OCI-LY3 (cell line): ENCODE measurements around the gene PSMD11.

Experiments
- H2AFZ ChIP-seq: fragments of 200-600, 300-600 bp; shearing (Covaris generic); 2 replicates; pipeline ENCODE4 v1.6.0; 2014; ENCODE audit warnings: antibody characterized with exemption, low read depth, low read length
- H3K27ac ChIP-seq: fragments of 200-600, 300-600 bp; sonication (generic); 2 replicates; pipeline ENCODE4 v1.5.1; 2014; ENCODE audit warnings: mild to moderate bottlenecking, low read length, moderate library complexity, mixed read lengths
- H3K27me3 ChIP-seq: fragments of 200-600, 300-600 bp; sonication (generic); 2 replicates; pipeline ENCODE4 v1.6.1; 2014; ENCODE audit warnings: low read depth, low read length, mixed read lengths
- H3K36me3 ChIP-seq: fragments of 200-600, 300-600 bp; sonication (generic); replicated peaks from 2 replicates; pipeline ENCODE3; 2014; ENCODE audit warnings: low read depth, low read length, mixed read lengths
- H3K4me1 ChIP-seq: fragments of 300-600, 200-600 bp; sonication (generic); 2 replicates; pipeline ENCODE4 v1.6.1; 2014; ENCODE audit warnings: low read length, mixed read lengths
- H3K4me2 ChIP-seq: fragments of 200-600, 300-600 bp; sonication (generic); 2 replicates; pipeline ENCODE4 v1.6.1; 2014; ENCODE audit warnings: low read length, mixed read lengths
- H3K4me3 ChIP-seq: fragments of 300-600, 200-600 bp; sonication (generic); 2 replicates; pipeline ENCODE4 v1.5.1; 2014; ENCODE audit warnings: antibody characterized with exemption, mild to moderate bottlenecking, low read length, moderate library complexity
- H3K79me2 ChIP-seq: fragments of 300-600, 200-600 bp; shearing (Covaris generic); 2 replicates; pipeline ENCODE4 v1.6.1; 2014; ENCODE audit warnings: mild to moderate bottlenecking, low read length, mixed read lengths
- H3K9ac ChIP-seq: fragments of 300-600, 200-600 bp; shearing (Covaris generic); 2 replicates; pipeline ENCODE4 v1.6.0; 2014; ENCODE audit warnings: mild to moderate bottlenecking, low read length, moderate library complexity
- H3K9me3 ChIP-seq: fragments of 200-600, 300-600 bp; shearing (Covaris generic); 2 replicates; pipeline ENCODE4 v1.6.1; 2014; ENCODE audit warnings: low read length, mixed read lengths; ENCODE audit not compliant: insufficient read depth
- H4K20me1 ChIP-seq: fragments of 200-600, 300-600 bp; sonication (generic); 2 replicates; pipeline ENCODE4 v1.6.1; 2016; ENCODE audit warnings: low read length, mixed read lengths; ENCODE audit not compliant: insufficient read depth
- EZH2phosphoT487 ChIP-seq: fragments of 200-600 bp; shearing (Covaris generic); IDR thresholded peaks from 2 replicates; pipeline ENCODE4 v1.6.1; 2018; ENCODE audit warnings: antibody characterized with exemption, mixed run types, low read depth
- TF ChIP-seq, protein P1 (sequence below): fragments of 200-600, 300-600 bp; sonication (generic); IDR thresholded peaks from 2 replicates; pipeline ENCODE4 v1.5.1; 2014; ENCODE audit warnings: antibody characterized with exemption, low read length, low read depth

The PSMD11 gene

DNA sequence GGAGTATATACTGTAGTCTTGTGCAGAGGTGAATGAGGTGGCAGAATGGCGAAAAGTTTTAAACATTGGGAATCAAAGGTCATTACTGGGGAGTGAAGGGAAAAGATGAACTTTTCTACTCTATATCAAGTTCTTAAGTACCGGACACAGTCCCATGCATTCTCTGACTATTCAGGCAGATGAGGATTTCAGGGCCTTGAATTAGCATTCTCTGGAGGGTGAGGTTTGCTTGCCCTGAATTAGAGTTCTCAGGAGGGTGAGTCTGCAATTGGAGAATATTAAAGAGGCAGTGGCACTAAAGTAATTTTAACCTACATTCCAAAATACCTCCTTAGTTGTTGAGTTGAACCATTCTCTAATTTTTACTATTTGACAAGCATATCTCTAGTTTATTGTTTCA is 9.1 kb downstream of the PSMD11 start:
- Histone ChIP-seq H3K4me2 (no peak overlapping the region), H2AFZ (no peak overlapping the region), H3K9ac (no peak overlapping the region), H3K9me3 (no peaks in the 10 kb centered on the region), H3K27me3 (no peaks in the 10 kb centered on the region), H3K36me3 (peaks cover 70% of the 10 kb centered on the region), H4K20me1 (no peaks in the 10 kb centered on the region), H3K4me1 (no peaks in the 10 kb centered on the region), H3K27ac (no peak overlapping the region), H3K4me3 (no peak overlapping the region), H3K79me2 (peaks cover 93% of the 10 kb centered on the region)
- no peak for TF ChIP-seq EZH2phosphoT487
- TF ChIP-seq, protein P1, sequence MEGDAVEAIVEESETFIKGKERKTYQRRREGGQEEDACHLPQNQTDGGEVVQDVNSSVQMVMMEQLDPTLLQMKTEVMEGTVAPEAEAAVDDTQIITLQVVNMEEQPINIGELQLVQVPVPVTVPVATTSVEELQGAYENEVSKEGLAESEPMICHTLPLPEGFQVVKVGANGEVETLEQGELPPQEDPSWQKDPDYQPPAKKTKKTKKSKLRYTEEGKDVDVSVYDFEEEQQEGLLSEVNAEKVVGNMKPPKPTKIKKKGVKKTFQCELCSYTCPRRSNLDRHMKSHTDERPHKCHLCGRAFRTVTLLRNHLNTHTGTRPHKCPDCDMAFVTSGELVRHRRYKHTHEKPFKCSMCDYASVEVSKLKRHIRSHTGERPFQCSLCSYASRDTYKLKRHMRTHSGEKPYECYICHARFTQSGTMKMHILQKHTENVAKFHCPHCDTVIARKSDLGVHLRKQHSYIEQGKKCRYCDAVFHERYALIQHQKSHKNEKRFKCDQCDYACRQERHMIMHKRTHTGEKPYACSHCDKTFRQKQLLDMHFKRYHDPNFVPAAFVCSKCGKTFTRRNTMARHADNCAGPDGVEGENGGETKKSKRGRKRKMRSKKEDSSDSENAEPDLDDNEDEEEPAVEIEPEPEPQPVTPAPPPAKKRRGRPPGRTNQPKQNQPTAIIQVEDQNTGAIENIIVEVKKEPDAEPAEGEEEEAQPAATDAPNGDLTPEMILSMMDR: no peak

DNA sequence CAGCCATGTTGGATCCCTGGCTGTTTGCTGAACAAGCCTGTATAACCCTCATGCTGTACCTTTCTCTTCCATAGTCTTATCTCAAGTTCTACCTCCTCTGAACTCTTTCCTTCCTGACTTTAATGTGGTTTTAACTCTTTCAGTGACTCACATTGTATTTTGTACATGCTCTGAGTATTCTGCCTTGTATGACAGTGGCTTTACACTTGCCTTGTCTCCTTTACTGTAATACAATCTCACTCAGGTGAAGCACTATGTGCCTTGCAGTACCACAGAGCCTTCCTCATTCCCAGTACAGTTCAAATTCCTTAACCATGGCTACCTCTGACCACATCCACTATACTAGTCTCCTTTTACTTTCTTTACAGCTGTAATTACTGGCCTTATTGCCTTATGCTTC is 14.1 kb downstream of the PSMD11 start:
- Histone ChIP-seq H3K4me2 (no peak overlapping the region), H3K4me1 (no peaks in the 10 kb centered on the region), H3K27me3 (no peaks in the 10 kb centered on the region), H3K79me2 (peaks cover 73% of the 10 kb centered on the region), H3K36me3 (peaks cover 49% of the 10 kb centered on the region), H3K9me3 (no peaks in the 10 kb centered on the region), H4K20me1 (peaks cover 5% of the 10 kb centered on the region), H3K27ac (no peak overlapping the region), H3K9ac (no peak overlapping the region), H3K4me3 (no peak overlapping the region), H2AFZ (no peak overlapping the region)
- TF ChIP-seq, protein P1: no peak
- no peak for TF ChIP-seq EZH2phosphoT487

DNA sequence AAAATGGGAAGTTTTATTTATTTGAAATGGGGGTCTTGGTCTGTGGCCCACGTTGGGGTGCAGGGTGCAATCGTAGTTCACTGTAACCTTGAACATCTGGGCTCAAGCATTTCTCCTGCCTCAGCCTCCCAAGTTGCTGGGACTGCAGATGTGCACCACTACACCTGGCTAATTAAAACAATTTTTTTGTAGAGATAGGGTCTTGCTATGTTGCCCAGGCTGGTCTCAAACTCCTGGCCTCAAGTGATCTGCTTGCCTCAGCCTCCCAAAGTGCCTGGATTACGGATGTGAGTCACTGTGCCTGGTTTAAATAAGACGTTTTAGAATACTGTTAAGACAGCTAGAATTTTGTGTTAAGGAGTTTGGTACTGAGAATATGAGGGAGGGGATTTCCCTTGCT is 15.7 kb downstream of the PSMD11 start:
- Histone ChIP-seq H3K79me2 (peaks cover 64% of the 10 kb centered on the region), H2AFZ (no peak overlapping the region), H3K27me3 (no peaks in the 10 kb centered on the region), H3K27ac (no peak overlapping the region), H3K4me2 (no peak overlapping the region), H4K20me1 (peaks cover 5% of the 10 kb centered on the region), H3K4me3 (no peak overlapping the region), H3K9me3 (no peaks in the 10 kb centered on the region), H3K36me3 (peaks cover 44% of the 10 kb centered on the region), H3K9ac (no peak overlapping the region), H3K4me1 (no peaks in the 10 kb centered on the region)
- TF ChIP-seq EZH2phosphoT487: no peak
- TF ChIP-seq, protein P1: no peak

DNA sequence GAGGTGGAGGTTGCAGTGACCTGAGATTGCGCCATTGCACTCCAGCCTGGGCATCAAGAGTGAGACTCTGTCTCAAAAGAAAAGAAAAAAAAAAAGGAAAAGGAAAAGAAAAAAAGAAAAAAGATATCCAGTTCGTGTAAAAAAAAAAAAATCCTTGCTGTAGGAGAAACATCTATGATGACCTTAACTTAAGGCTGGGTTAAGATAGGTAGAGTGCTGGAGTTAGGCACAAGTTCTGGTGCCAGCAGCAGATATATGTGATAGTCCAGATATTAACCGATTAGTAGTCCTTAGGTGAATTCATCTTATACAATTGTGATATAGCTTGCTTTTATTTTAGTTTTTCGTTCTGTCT is 17.2 kb downstream of the PSMD11 start:
- Histone ChIP-seq H3K4me1 (no peaks in the 10 kb centered on the region), H3K27me3 (no peaks in the 10 kb centered on the region), H3K36me3 (peaks cover 45% of the 10 kb centered on the region), H3K9me3 (no peaks in the 10 kb centered on the region), H3K9ac (no peak overlapping the region), H2AFZ (no peak overlapping the region), H3K4me2 (no peak overlapping the region), H3K27ac (no peak overlapping the region), H3K4me3 (no peak overlapping the region), H3K79me2 (peaks cover 54% of the 10 kb centered on the region), H4K20me1 (peaks cover 5% of the 10 kb centered on the region)
- TF ChIP-seq EZH2phosphoT487: no peak
- TF ChIP-seq, protein P1: no peak
